Ovary (tissue), 3 donors: ENCODE data around the gene C9orf152.

ENCODE experiments used
- EP300 ChIP-seq: sonication (generic); formaldehyde crosslinking; IDR thresholded peaks from one replicate; pipeline ENCODE4 v1.6.1; 2017; ENCODE audit warnings: antibody characterized with exemption
- POLR2A ChIP-seq: fragments of 450-650 bp; IDR thresholded peaks from one replicate; pipeline ENCODE4 v1.6.1; 2017; ENCODE audit warnings: antibody characterized with exemption, mild to moderate bottlenecking, moderate library complexity
- TF ChIP-seq, protein P1 (sequence below), 3 donors: fragments of 450-650 bp in 2 of 3; fragments of 200-600 bp in 1 of 3; IDR thresholded peaks; one replicate each; pipeline versions ENCODE4 v1.5.1 to v1.8.0; 2016 to 2022; ENCODE audit warnings: antibody characterized with exemption in 3 of 3, mild to moderate bottlenecking in 1 of 3
- donor health status: DM: no; HTN: no; CAD: no.

DNA sequence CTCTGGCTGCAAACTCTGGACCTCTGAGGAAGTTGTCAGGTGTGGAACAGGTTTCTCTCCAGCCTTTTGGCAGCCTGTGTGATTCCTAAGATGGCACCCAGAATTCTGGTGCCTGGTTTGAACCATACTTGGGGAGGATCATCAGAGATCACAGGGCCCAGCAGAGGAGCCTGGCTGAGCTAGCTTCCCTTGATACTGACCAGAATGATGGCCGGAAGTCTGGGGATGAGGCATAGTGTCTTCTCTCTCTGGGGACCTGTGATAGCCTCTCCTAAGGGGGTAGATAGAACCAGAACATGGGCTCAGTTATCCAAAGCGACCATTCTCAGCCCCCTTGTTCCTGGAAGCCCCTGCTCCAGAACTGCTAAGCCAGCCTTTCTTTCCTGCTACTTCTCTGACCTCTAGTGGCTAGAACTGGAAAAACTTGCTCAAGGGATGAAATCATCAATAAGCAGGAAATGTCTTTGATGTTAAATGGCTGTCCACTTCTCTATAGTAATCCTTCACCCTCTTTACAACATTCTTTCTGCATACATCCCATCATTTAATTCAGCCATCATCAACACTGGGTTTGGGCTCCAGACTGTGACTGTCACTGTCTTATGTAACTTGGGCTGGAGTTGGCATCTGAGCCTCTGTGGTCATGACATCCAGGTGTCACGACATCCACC is 55.1 kb downstream of the C9orf152 start:
- TF ChIP-seq, protein P1, sequence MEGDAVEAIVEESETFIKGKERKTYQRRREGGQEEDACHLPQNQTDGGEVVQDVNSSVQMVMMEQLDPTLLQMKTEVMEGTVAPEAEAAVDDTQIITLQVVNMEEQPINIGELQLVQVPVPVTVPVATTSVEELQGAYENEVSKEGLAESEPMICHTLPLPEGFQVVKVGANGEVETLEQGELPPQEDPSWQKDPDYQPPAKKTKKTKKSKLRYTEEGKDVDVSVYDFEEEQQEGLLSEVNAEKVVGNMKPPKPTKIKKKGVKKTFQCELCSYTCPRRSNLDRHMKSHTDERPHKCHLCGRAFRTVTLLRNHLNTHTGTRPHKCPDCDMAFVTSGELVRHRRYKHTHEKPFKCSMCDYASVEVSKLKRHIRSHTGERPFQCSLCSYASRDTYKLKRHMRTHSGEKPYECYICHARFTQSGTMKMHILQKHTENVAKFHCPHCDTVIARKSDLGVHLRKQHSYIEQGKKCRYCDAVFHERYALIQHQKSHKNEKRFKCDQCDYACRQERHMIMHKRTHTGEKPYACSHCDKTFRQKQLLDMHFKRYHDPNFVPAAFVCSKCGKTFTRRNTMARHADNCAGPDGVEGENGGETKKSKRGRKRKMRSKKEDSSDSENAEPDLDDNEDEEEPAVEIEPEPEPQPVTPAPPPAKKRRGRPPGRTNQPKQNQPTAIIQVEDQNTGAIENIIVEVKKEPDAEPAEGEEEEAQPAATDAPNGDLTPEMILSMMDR (IDR thresholded peaks at IDR 0.05): peak; percentile 47 to 64 (median 56)
- TF ChIP-seq POLR2A: no peak
- no peak for TF ChIP-seq EP300
